Panc1 (cell line): Measurements from ENCODE around the gene TFF3. TPM values are rescaled to one million over a fixed set of nuclear protein-coding genes. Genes with fewer than 3 reads are reported as not detected.

ENCODE experiments used
- ATAC-seq: fragments of 200-7000 bp; cut with Tn5 transposase; 2 replicates; pipeline ENCODE4 v1.9.1; 2020; ENCODE audit warnings: mild to moderate bottlenecking, moderate library complexity
- BruUV-seq: library from RNA; stranded (reverse); fragments of 400-500 nt; replicated peaks from 2 replicates; lab custom pipeline; 2021; lab: Mats Ljungman, UMichigan
- CTCF ChIA-PET: fragments of 300-600 bp; sonication (Branson Sonifier 250); formaldehyde crosslinking; loops from one replicate; lab custom pipeline; 2022; ENCODE audit warnings: antibody characterized with exemption; lab: Charles Lee
- POLR2A ChIA-PET: fragments of 300-600 bp; sonication (Branson Sonifier 250); formaldehyde crosslinking; loops from one replicate; lab custom pipeline; 2022; ENCODE audit warnings: antibody characterized with exemption; lab: Charles Lee
- DNase-seq: peaks from one replicate; pipeline ENCODE4 v3.0.0-alpha.2; 2010; ENCODE audit warnings: low read depth, low spot score
- H3K27ac ChIP-seq: 2 replicates; pipeline ENCODE4 v1.5.1; 2011; ENCODE audit warnings: mild to moderate bottlenecking, low read length, inconsistent platforms
- H3K27me3 ChIP-seq: fragments of 200-500 bp; sonication (Bioruptor generic); 2 replicates; pipeline ENCODE4 v1.6.0; 2014; ENCODE audit warnings: low read length, inconsistent platforms; ENCODE audit not compliant: control insufficient read depth, insufficient read depth
- H3K36me3 ChIP-seq: fragments of 200-500 bp; sonication (Bioruptor generic); 2 replicates; pipeline ENCODE4 v1.5.1; 2014; ENCODE audit warnings: inconsistent platforms, mild to moderate bottlenecking, low read length, moderate library complexity; ENCODE audit not compliant: control insufficient read depth, insufficient read depth
- H3K4me1 ChIP-seq: 2 replicates; pipeline ENCODE4 v1.5.1; 2011; ENCODE audit warnings: inconsistent platforms, mild to moderate bottlenecking, low read length, moderate library complexity; ENCODE audit not compliant: control insufficient read depth, insufficient read depth
- H3K4me3 ChIP-seq, 2 experiments: 2 replicates each; pipeline ENCODE4 v1.5.1; 2011 to 2012; ENCODE audit warnings: low read depth in 2 of 2, low read length in 2 of 2, mild to moderate bottlenecking in 2 of 2, inconsistent platforms in 1 of 2, moderate library complexity in 1 of 2
- H3K9me3 ChIP-seq: fragments of 200-500 bp; sonication (Bioruptor generic); 2 replicates; pipeline ENCODE4 v1.5.1; 2014; ENCODE audit warnings: low read depth, mild to moderate bottlenecking, inconsistent platforms, low read length, moderate library complexity; ENCODE audit not compliant: control insufficient read depth, insufficient read depth
- CTCF ChIP-seq: fragments of 450-650 bp; IDR thresholded peaks from 2 replicates; pipeline ENCODE4 v1.5.1; 2017; ENCODE audit warnings: mild to moderate bottlenecking
- POLR2AphosphoS5 ChIP-seq: IDR thresholded peaks from 2 replicates; pipeline ENCODE4 v1.6.1; 2012; ENCODE audit warnings: mild to moderate bottlenecking, low read depth, low read length, moderate library complexity
- REST ChIP-seq, 2 experiments: IDR thresholded peaks; 2 replicates each; pipeline ENCODE4 v1.6.1; 2011 to 2012; ENCODE audit warnings: low read depth in 2 of 2, control low read depth in 1 of 2, low read length in 1 of 2, mild to moderate bottlenecking in 1 of 2, moderate library complexity in 1 of 2; ENCODE audit not compliant: insufficient read depth in 1 of 2
- SIN3A ChIP-seq: IDR thresholded peaks from 2 replicates; pipeline ENCODE4 v1.6.1; 2012; ENCODE audit warnings: low read depth, mild to moderate bottlenecking, low read length, moderate library complexity, borderline replicate concordance; ENCODE audit not compliant: insufficient read depth
- TCF7L2 ChIP-seq: IDR thresholded peaks from 2 replicates; pipeline ENCODE4 v1.6.1; 2011; ENCODE audit warnings: mild to moderate bottlenecking, low read depth, low read length, inconsistent platforms
- in situ Hi-C: cut with HindIII; loops from 2 replicates; pipeline ENCODE4 v1.10.0; 2016; ENCODE audit warnings: low sequenced_read_pairs, low pct_unique_long_range_greater_than_20kb
- intact Hi-C: fragments of 100-400 bp; cut with micrococcal nuclease; formaldehyde crosslinking; loops from one replicate; pipeline ENCODE4 v1.10.0; 2022; ENCODE audit not compliant: unreplicated experiment
- total RNA-seq: library from RNA; stranded (reverse); gene quantifications from one replicate; pipeline ENCODE4 v1.2.1, GENCODE V29; 2021; ENCODE audit not compliant: unreplicated experiment

TFF3 gene
- total RNA-seq, 1 experiment from 2014 or later = 8.9 TPM

GRCh38 chr21:42295845-42296244 is 19.4 kb downstream of the TFF3 start:
- Histone ChIP-seq H3K36me3 (no peaks in the 10 kb centered on the region), H3K4me3 (no peak overlapping the region), H3K27ac (no peak overlapping the region), H3K4me1 (no peaks in the 10 kb centered on the region), H3K27me3 (no peaks in the 10 kb centered on the region), H3K9me3 (no peaks in the 10 kb centered on the region)
- in situ Hi-C loops (no loop called here), intact Hi-C loops (no loop called here)
- POLR2A ChIA-PET = no interaction called here
- CTCF ChIA-PET = interaction anchor here (0.7 kb wide), 1 partner anchor 22 kb away, joined by 5 read pairs; no protein-coding TSS in a partner anchor
- DNase-seq = no peak
- no peak for ATAC-seq
- BruUV-seq = no TSS peak
- no peak for TF ChIP-seq TCF7L2
- no peak for TF ChIP-seq POLR2AphosphoS5
- no peak for TF ChIP-seq CTCF
- no peak for TF ChIP-seq SIN3A
- no peak for TF ChIP-seq REST (IDR thresholded peaks at IDR 0.05; ENCODE audit: insufficient read depth in 1 of 2, low read depth in 2 of 2, low read length in 1 of 2)

- Histone ChIP-seq H3K27me3 (no peaks in the 10 kb centered on the region), H3K36me3 (no peaks in the 10 kb centered on the region), H3K27ac (no peak overlapping the region), H3K4me3 (no peak overlapping the region), H3K4me1 (no peaks in the 10 kb centered on the region), H3K9me3 (no peaks in the 10 kb centered on the region)
- DNase-seq = no peak
- in situ Hi-C loops = no loop called here
- no TSS peak for BruUV-seq
- no peak for ATAC-seq
- ChIA-PET POLR2A (no interaction called here), CTCF (no interaction called here)
- TF ChIP-seq POLR2AphosphoS5 (no peak), REST (IDR thresholded peaks at IDR 0.05; ENCODE audit: insufficient read depth in 1 of 2, low read depth in 2 of 2, low read length in 1 of 2) (no peak), CTCF (no peak), SIN3A (no peak), TCF7L2 (no peak)
- intact Hi-C loops = no loop called here
Observed at GRCh38 chr21:42294273-42294880, 20.8 kb downstream of the TFF3 start.
